ENCODE measurements around the gene CLDN10. TPM values are rescaled to one million over a fixed set of nuclear protein-coding genes. Genes with fewer than 3 reads are reported as not detected.

The CLDN10 gene
- total RNA-seq, 1 donor from 2014 or later, result 0.32 TPM

DNA sequence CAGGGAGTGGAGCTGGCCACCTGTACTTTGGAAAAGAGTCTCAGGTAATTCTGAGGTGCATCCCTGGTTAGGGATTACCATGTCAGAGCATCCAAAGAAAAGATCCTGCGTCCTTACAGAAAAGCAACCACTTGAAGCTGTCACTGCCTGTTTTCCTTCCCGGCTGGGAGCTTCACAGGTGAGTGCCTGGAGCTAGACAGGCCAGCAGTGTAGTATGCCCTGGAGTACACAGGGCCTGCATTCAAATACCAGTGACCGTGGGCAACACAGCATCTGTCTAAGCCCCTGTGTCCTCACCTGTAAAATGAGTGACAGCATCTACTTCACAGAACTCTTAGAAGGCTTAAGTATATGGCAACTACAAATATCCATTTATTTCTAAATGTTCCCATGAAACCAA lies 63.0 kb downstream of the CLDN10 start:
- H3K27ac Mint-ChIP-seq (ENCODE audit: unreplicated experiment), result no peak overlapping the region
- Histone ChIP-seq H2AFZ (ENCODE audit: low read depth, low read length) (no peak overlapping the region), H3K4me3 (ENCODE audit: insufficient read depth, low read depth, low read length) (no peak overlapping the region), H3K27ac (ENCODE audit: low read depth, low read length) (no peak overlapping the region), H3K4me1 (ENCODE audit: insufficient read depth, low read length) (no peaks in the 10 kb centered on the region), H3K36me3 (ENCODE audit: insufficient read depth, low read length) (peaks cover 49% of the 10 kb centered on the region), H3K27me3 (ENCODE audit: insufficient read depth, low read length) (no peaks in the 10 kb centered on the region), H3K4me2 (ENCODE audit: low read length) (no peak overlapping the region), H3K9me3 (ENCODE audit: insufficient read depth, low read depth, low read length) (no peaks in the 10 kb centered on the region), H4K20me1 (ENCODE audit: insufficient read depth, low read length) (peaks cover 24% of the 10 kb centered on the region), H3K79me2 (ENCODE audit: insufficient read depth, low read length) (no peaks in the 10 kb centered on the region), H3K9ac (ENCODE audit: low read length) (no peak overlapping the region)
- peaks cover 21% of the 10 kb centered on the region for H3K36me3 Mint-ChIP-seq (ENCODE audit: low read depth, unreplicated experiment)
- FAIRE-seq (no peak), DNase-seq (ENCODE audit: low read depth) (no peak)
- peaks cover 15% of the 10 kb centered on the region for H3K4me1 Mint-ChIP-seq (ENCODE audit: low read depth, unreplicated experiment)
- TF ChIP-seq EZH2 (IDR thresholded peaks at IDR 0.05; ENCODE audit: insufficient read depth, low read length), result no peak
- TF ChIP-seq, protein P1, sequence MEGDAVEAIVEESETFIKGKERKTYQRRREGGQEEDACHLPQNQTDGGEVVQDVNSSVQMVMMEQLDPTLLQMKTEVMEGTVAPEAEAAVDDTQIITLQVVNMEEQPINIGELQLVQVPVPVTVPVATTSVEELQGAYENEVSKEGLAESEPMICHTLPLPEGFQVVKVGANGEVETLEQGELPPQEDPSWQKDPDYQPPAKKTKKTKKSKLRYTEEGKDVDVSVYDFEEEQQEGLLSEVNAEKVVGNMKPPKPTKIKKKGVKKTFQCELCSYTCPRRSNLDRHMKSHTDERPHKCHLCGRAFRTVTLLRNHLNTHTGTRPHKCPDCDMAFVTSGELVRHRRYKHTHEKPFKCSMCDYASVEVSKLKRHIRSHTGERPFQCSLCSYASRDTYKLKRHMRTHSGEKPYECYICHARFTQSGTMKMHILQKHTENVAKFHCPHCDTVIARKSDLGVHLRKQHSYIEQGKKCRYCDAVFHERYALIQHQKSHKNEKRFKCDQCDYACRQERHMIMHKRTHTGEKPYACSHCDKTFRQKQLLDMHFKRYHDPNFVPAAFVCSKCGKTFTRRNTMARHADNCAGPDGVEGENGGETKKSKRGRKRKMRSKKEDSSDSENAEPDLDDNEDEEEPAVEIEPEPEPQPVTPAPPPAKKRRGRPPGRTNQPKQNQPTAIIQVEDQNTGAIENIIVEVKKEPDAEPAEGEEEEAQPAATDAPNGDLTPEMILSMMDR (IDR thresholded peaks at IDR 0.05; ENCODE audit: insufficient read depth, low read depth, low read length), result no peak
- no peaks in the 10 kb centered on the region for H3K9me3 Mint-ChIP-seq (ENCODE audit: unreplicated experiment)
- no peak overlapping the region for H3K4me3 Mint-ChIP-seq (ENCODE audit: unreplicated experiment)
- H3K27me3 Mint-ChIP-seq (ENCODE audit: low read depth, unreplicated experiment), result no peaks in the 10 kb centered on the region

DNA sequence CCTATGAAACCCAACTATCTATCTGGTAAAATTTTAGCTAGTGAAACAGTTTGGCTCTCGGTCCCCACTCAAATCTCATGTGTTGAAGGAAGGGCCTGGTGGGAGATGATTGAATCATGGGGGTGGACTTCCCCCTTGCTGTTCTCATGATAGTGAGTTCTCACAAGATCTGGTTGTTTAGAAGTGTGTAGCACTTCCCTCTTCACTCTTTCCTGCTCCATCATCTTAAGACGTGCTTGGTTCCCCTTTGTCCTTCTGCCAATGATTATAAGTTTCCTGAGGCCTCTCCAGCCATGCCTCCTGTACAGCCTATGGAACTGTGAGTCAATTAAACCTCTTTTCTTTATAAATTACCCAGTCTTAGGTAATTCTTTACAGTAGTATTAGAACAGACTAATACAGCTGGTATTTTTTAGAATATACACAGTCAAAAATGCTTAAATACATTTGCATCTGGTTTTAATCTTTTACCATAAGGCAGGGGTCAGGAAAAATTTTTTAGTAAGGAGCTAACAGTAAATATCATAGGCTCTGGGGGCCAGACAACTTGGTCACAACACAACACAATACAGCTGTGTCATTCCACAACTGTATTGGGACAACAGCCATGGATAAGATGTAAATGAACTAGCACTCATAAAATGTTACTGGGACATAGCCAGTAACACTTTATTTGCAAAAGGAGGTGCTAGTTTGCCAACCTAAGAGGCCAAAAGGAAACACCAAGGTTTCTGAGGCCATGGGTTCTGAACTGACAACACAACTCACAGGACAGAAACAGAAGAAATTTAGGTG lies 67.7 kb downstream of the CLDN10 start:
- Mint-ChIP-seq H3K36me3 (ENCODE audit: low read depth, unreplicated experiment) (peaks cover 18% of the 10 kb centered on the region), H3K9me3 (ENCODE audit: unreplicated experiment) (no peaks in the 10 kb centered on the region), H3K27ac (ENCODE audit: unreplicated experiment) (no peak overlapping the region), H3K4me1 (ENCODE audit: low read depth, unreplicated experiment) (peaks cover 20% of the 10 kb centered on the region), H3K4me3 (ENCODE audit: unreplicated experiment) (no peak overlapping the region), H3K27me3 (ENCODE audit: low read depth, unreplicated experiment) (no peaks in the 10 kb centered on the region)
- H3K27me3 ChIP-seq (ENCODE audit: insufficient read depth, low read length), result no peaks in the 10 kb centered on the region
- no peak overlapping the region for H2AFZ ChIP-seq (ENCODE audit: low read depth, low read length)
- no peak overlapping the region for H3K9ac ChIP-seq (ENCODE audit: low read length)
- H3K4me1 ChIP-seq (ENCODE audit: insufficient read depth, low read length), result no peaks in the 10 kb centered on the region
- TF ChIP-seq, protein P1 (IDR thresholded peaks at IDR 0.05; ENCODE audit: insufficient read depth, low read depth, low read length), result no peak
- TF ChIP-seq EZH2 (IDR thresholded peaks at IDR 0.05; ENCODE audit: insufficient read depth, low read length), result no peak
- H3K79me2 ChIP-seq (ENCODE audit: insufficient read depth, low read length), result no peaks in the 10 kb centered on the region
- H3K4me2 ChIP-seq (ENCODE audit: low read length), result no peak overlapping the region
- FAIRE-seq (no peak), DNase-seq (ENCODE audit: low read depth) (no peak)
- H3K27ac ChIP-seq (ENCODE audit: low read depth, low read length), result no peak overlapping the region
- peaks cover 48% of the 10 kb centered on the region for H3K36me3 ChIP-seq (ENCODE audit: insufficient read depth, low read length)
- H3K9me3 ChIP-seq (ENCODE audit: insufficient read depth, low read depth, low read length), result no peaks in the 10 kb centered on the region
- H4K20me1 ChIP-seq (ENCODE audit: insufficient read depth, low read length), result peaks cover 33% of the 10 kb centered on the region
- no peak overlapping the region for H3K4me3 ChIP-seq (ENCODE audit: insufficient read depth, low read depth, low read length)

Measured in astrocyte (in vitro differentiated cells and primary cell).